HG03432 (cell line): ENCODE results near the gene FMN2.
"Not testable (repeated sequence)": the region's sequence is repeated elsewhere in the genome, so short reads cannot be mapped to it uniquely, and the experiment has no call there.

Experiments used
- ATAC-seq: cut with Tn5 transposase; IDR thresholded peaks from one replicate; pipeline ENCODE4 v1.9.1; 2021; ENCODE audit warnings: mild to moderate bottlenecking, moderate library complexity; ENCODE audit not compliant: unreplicated experiment

Gene FMN2

GRCh38 chr1:240244968-240245628 is 153.4 kb downstream of the FMN2 start:
- ATAC-seq = no peak

- no peak for ATAC-seq
Observed at GRCh38 chr1:240245629-240246020, 153.9 kb downstream of the FMN2 start.

DNA sequence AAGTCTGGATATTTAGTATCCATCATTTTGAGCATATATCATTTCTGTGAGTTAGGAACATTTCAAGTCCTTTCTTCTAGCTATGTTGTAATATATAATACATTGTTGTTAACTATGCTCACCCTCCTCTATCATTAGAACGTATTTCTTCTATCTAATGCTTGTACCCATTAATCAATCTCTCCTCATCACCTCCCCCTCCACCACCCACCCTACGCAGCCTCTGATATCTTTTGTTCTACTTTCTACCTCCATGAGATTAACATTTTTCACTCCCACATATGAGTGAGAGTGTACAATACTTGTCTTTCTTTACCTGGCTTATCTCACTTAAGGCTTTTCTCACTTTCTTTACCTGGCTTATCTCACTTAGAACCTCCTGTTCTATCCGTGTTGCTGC is 156.2 kb downstream of the FMN2 start:
- no peak for ATAC-seq

DNA sequence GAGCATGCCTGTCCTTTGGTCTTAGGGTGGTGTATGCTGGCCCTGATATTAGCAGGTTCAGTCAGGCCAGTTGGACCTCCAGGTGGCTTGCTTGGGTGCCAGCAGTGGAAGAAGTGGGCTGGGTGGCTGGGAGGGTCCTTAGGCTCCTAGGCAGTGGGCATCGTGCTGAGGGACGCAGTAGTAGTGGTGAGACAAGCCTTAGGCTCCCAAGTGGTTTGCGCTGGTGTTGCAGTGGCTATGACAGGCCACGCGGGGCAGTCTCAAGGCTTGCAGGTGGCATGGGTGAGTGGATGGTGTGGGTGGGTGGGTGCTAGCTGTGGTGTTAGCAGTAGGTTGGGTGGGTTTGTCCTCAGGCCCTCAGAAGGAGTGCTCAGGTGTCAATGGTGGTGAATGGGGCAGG is 162.3 kb downstream of the FMN2 start:
- ATAC-seq = no peak

- ATAC-seq = no peak
Observed at GRCh38 chr1:240254778-240255291, 163.2 kb downstream of the FMN2 start.

DNA sequence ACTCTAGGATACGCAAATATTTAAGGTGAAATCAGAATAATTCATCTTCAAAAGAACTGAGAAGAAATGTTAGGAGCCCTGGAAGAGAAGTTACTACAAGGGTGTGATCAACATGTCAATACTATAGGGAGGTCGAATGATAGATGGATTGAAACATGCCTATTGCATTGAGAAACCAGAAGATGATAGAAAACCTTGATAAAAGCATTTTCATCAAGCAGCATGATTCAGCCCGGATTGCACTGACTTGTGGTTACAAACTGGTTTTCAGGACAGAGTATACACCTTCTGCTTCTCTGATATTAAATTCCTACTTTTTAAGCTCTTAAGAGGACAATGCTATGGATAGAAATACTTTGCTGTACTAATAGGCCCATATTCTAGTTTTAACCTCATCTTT is 164.2 kb downstream of the FMN2 start:
- ATAC-seq = no peak

DNA sequence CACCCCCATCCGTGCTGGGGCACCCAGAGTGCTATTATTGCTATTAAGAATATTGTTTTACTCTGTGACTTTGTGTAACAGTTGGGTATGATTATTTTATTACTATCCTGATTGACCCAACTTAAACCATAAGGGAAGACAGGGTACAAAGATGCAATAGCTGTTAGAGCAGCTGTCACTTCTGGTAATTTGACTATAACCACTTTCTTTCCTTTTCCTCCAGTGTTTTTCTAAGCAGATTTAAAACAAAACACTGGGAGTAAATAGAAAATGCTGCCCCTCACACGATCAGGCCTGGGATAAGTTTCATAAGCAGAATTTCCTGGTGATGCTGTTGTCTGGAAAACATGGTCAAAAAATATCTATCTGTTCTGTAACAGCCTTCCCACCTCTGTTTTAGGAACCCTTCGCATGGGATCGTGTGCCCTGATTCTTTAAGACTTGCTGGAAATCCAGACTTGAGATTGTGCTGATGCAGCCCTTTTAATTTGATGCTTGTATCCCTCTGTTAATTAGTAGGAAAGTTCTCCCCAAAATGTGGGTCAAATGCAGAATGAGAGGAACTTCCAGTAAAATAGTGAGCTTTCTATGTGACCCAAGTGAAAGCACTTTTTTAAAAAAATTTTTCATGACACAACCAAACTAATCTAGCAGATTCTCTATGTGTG is 165.3 kb downstream of the FMN2 start:
- ATAC-seq = no peak

GRCh38 chr1:240258910-240259309 is 167.2 kb downstream of the FMN2 start:
- no peak for ATAC-seq

- ATAC-seq = not testable (repeated sequence)
Observed at GRCh38 chr1:240264494-240264893, 172.8 kb downstream of the FMN2 start.

DNA sequence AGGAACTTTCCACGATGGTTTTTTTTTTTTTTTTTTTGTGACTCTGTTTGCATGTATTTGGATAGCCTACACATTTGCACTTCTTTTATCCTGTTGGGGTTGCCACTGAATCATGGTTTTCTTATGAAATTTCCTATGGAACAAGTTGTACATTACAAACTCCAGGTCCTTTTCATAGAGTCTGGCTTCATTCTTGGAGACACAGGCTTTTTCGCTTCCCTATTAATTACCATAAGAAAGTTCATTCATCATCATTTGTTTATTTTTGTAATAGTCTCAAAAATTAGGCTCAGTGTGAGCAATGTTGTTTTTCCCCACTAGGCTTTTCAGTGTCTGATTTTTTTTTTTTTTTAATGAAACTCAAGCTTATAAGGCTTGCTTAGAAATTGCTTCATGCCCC is 179.4 kb downstream of the FMN2 start:
- no peak for ATAC-seq

- ATAC-seq = no peak
Observed at GRCh38 chr1:240274569-240274968, 182.9 kb downstream of the FMN2 start.

GRCh38 chr1:240275219-240275618 is 183.5 kb downstream of the FMN2 start:
- ATAC-seq = not testable (repeated sequence)

GRCh38 chr1:240278082-240278481 is 186.4 kb downstream of the FMN2 start:
- ATAC-seq = no peak

- ATAC-seq = no peak
Observed at GRCh38 chr1:240280560-240281322, 189.1 kb downstream of the FMN2 start.

GRCh38 chr1:240282061-240282830 is 190.6 kb downstream of the FMN2 start:
- ATAC-seq = no peak

GRCh38 chr1:240284656-240285414 is 193.2 kb downstream of the FMN2 start:
- no peak for ATAC-seq

DNA sequence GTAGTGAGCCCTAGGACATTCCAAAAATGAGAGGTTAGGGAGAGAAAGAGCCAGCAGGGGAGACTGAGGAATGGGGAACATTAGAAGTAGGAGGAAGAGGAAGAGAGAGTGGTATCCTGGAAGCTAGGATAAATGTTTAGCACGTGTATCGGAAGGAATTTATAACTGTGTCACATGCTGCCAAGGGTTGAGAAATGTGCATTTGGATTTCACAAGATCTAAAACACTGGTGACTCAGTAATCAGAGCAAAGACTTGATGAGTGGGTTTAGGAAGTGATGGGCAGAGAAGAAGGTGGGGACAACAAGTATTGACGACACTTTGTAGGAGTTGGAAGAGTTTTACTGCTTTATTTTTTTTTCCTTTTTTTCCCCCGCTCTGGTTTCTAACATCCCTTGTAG is 193.9 kb downstream of the FMN2 start:
- ATAC-seq = no peak

- ATAC-seq = no peak
Observed at GRCh38 chr1:240287722-240288121, 196.0 kb downstream of the FMN2 start.

DNA sequence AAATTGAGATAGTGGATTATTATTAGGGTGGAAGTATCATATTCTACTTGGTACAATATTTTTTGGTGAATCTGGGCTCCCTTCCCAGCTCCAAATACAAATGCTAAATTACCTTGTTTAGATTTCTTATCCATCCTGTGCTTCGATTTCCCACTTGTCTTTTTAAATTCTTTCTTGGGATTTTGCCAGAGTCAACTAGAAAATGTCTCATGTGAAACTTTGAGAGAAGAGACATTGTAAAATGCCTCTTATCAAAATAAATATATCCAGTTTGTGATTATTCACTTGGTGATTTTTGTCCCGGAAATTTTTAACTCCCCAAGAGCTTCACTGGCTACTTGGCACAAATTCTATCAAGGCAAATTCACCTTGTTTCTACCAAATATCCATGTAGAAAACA is 202.0 kb downstream of the FMN2 start:
- no peak for ATAC-seq

- ATAC-seq = no peak
Observed at GRCh38 chr1:240294566-240294965, 202.9 kb downstream of the FMN2 start.
